HepG2 (cell line): ENCODE measurements around the gene UNC5B. TPM values are rescaled to one million over a fixed set of nuclear protein-coding genes. Genes with fewer than 3 reads are reported as not detected.

ENCODE experiments used
- CCAR2 ChIP-seq: fragments of 200-400 bp; formaldehyde crosslinking; optimal IDR thresholded peaks from 2 replicates; pipeline ENCODE3; 2018; ENCODE audit warnings: low read depth, mild to moderate bottlenecking, low read length, moderate library complexity
- ERF ChIP-seq: IDR thresholded peaks from 2 replicates; pipeline ENCODE4 v1.6.1; 2018; ENCODE audit warnings: missing biosample characterization, missing genetic modification reagents
- GATAD1 ChIP-seq: IDR thresholded peaks from 2 replicates; pipeline ENCODE4 v1.6.1; 2016; ENCODE audit warnings: missing genetic modification reagents, missing compliant biosample characterization
- HDAC1 ChIP-seq: sonication (generic); formaldehyde crosslinking; IDR thresholded peaks from 2 replicates; pipeline ENCODE4 v1.5.1; 2020; ENCODE audit warnings: mild to moderate bottlenecking, missing genetic modification reagents
- HDAC2 ChIP-seq: sonication (generic); formaldehyde crosslinking; IDR thresholded peaks from 2 replicates; pipeline ENCODE4 v1.4.0; 2020; ENCODE audit warnings: missing genetic modification reagents
- HOXA9 ChIP-seq: sonication (generic); formaldehyde crosslinking; IDR thresholded peaks from 2 replicates; pipeline ENCODE4 v1.8.1; 2022; ENCODE audit warnings: missing genetic modification reagents, mild to moderate bottlenecking, moderate library complexity, borderline replicate concordance
- NR3C1 ChIP-seq: sonication (generic); formaldehyde crosslinking; IDR thresholded peaks from 2 replicates; pipeline ENCODE4 v1.4.0; 2020; ENCODE audit warnings: missing genetic modification reagents
- POGZ ChIP-seq: sonication (generic); formaldehyde crosslinking; IDR thresholded peaks from 2 replicates; pipeline ENCODE4 v1.4.0; 2020; ENCODE audit warnings: mild to moderate bottlenecking, missing genetic modification reagents
- RARA ChIP-seq: IDR thresholded peaks from 2 replicates; pipeline ENCODE4 v1.6.1; 2016; ENCODE audit warnings: missing genetic modification reagents, missing compliant biosample characterization
- SIN3A ChIP-seq: IDR thresholded peaks from 2 replicates; pipeline ENCODE4 v1.6.1; 2011; ENCODE audit warnings: low read depth, mild to moderate bottlenecking, control low read depth, low read length, borderline replicate concordance
- TBL1XR1 ChIP-seq: fragments of 150-350 bp; IDR thresholded peaks from 2 replicates; pipeline ENCODE4 v1.6.1; 2014; ENCODE audit warnings: borderline replicate concordance, low read length; ENCODE audit not compliant: partially characterized antibody
- TOPORS ChIP-seq: sonication (generic); formaldehyde crosslinking; IDR thresholded peaks from 2 replicates; pipeline ENCODE4 v1.8.0; 2023; ENCODE audit warnings: mild to moderate bottlenecking, missing genetic modification reagents
- ZFP37 ChIP-seq: sonication (generic); formaldehyde crosslinking; IDR thresholded peaks from 2 replicates; pipeline ENCODE4 v1.4.0; 2020; ENCODE audit warnings: missing genetic modification reagents, borderline replicate concordance
- ZFP62 ChIP-seq: sonication (generic); formaldehyde crosslinking; IDR thresholded peaks from 2 replicates; pipeline ENCODE4 v1.4.0; 2020; ENCODE audit warnings: missing genetic modification reagents
- ZNF510 ChIP-seq: sonication (generic); formaldehyde crosslinking; IDR thresholded peaks from 2 replicates; pipeline ENCODE4 v1.4.0; 2020; ENCODE audit warnings: low read depth, mild to moderate bottlenecking, missing genetic modification reagents
- ZSCAN21 ChIP-seq: sonication (generic); formaldehyde crosslinking; IDR thresholded peaks from 2 replicates; pipeline ENCODE4 v1.8.0; 2022; ENCODE audit warnings: mild to moderate bottlenecking, missing genetic modification reagents, moderate library complexity, borderline replicate concordance
- polyA plus RNA-seq, 8 experiments: library from polyadenylated mRNA; depleted of rRNA in 3 of 8; stranded (reverse) in 7 of 8; unstranded in 1 of 8; fragments of >200 nt; fragmentation: Illumina TruSeq in 4 of 8; extraction: Trizol in 4 of 8; gene quantifications; 2 replicates each; pipeline versions ENCODE4 v1.2.1 to v1.2.3, GENCODE V29; 2011 to 2016; ENCODE audit warnings: low read depth in 4 of 8, missing spikeins in 1 of 8, mixed read lengths in 1 of 8; ENCODE audit not compliant: insufficient read depth in 1 of 8
- total RNA-seq, 5 experiments: library from RNA; depleted of rRNA; stranded (reverse); fragments of >200 nt; fragmentation: Illumina TruSeq; extraction: Trizol; gene quantifications; 2 replicates each; pipeline ENCODE4 v1.2.3, GENCODE V29; 2016; ENCODE audit warnings: low read depth in 1 of 5
- TF ChIP-seq, protein P1 (sequence below): sonication (generic); formaldehyde crosslinking; IDR thresholded peaks from 2 replicates; pipeline ENCODE4 v1.5.0; 2020; ENCODE audit warnings: missing genetic modification reagents
- TF ChIP-seq, protein P2 (sequence below): IDR thresholded peaks from 2 replicates; pipeline ENCODE4 v1.6.1; 2016; ENCODE audit warnings: low read depth, missing genetic modification reagents, missing compliant biosample characterization
- TF ChIP-seq, protein P3 (sequence below): sonication (generic); formaldehyde crosslinking; IDR thresholded peaks from 2 replicates; pipeline ENCODE4 v1.9.0; 2021; ENCODE audit warnings: missing genetic modification reagents, borderline replicate concordance
- TF ChIP-seq, protein P4 (sequence below): sonication (generic); formaldehyde crosslinking; IDR thresholded peaks from 2 replicates; pipeline ENCODE4 v1.8.0; 2022; ENCODE audit warnings: mild to moderate bottlenecking, missing genetic modification reagents; ENCODE audit not compliant: insufficient replicate concordance

The UNC5B gene
- total and polyA plus RNA-seq, 2 of the 13 experiments (the other 11 are each of a cell fraction or from before 2014, with no cell fraction given), result 0.07 TPM

DNA sequence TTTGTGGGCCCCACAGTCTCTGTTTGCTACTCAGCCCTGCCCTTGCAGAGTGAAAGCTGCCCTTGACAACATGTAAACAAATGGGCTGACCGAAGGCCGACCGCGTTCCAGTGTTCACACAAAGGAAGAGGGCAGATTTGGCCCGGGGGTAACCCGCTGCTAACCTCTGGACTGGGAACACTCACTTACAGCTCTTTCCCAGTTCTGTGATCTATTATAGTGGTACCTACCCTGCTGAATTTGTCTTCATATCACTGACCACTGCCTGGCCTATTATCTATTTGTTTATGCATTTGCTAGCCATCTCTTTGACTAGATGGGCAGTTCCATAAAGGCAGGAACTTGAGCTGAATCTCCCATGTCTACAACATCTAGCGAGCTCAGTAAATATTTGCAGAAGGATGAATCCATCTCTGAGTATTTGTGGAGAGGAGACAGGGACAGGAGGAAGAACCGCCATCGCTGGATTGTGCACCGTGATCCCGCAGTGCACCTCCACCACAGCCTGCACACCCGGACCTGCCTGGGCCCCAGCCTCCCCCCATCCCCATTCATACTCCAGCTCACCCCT is 121.9 kb downstream of the UNC5B start (continued):
- TF ChIP-seq, protein P1, sequence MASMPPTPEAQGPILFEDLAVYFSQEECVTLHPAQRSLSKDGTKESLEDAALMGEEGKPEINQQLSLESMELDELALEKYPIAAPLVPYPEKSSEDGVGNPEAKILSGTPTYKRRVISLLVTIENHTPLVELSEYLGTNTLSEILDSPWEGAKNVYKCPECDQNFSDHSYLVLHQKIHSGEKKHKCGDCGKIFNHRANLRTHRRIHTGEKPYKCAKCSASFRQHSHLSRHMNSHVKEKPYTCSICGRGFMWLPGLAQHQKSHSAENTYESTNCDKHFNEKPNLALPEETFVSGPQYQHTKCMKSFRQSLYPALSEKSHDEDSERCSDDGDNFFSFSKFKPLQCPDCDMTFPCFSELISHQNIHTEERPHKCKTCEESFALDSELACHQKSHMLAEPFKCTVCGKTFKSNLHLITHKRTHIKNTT (CRISPR knock-in tag), result no peak
- peak; percentile 61; the same call in 1 of the 2 replicates for TF ChIP-seq ZSCAN21
- TF ChIP-seq POGZ (CRISPR knock-in tag), result peak; percentile 51; the same call in 1 of the 2 replicates
- peak; percentile 52 for TF ChIP-seq HDAC1 (CRISPR knock-in tag)
- TF ChIP-seq, protein P2, sequence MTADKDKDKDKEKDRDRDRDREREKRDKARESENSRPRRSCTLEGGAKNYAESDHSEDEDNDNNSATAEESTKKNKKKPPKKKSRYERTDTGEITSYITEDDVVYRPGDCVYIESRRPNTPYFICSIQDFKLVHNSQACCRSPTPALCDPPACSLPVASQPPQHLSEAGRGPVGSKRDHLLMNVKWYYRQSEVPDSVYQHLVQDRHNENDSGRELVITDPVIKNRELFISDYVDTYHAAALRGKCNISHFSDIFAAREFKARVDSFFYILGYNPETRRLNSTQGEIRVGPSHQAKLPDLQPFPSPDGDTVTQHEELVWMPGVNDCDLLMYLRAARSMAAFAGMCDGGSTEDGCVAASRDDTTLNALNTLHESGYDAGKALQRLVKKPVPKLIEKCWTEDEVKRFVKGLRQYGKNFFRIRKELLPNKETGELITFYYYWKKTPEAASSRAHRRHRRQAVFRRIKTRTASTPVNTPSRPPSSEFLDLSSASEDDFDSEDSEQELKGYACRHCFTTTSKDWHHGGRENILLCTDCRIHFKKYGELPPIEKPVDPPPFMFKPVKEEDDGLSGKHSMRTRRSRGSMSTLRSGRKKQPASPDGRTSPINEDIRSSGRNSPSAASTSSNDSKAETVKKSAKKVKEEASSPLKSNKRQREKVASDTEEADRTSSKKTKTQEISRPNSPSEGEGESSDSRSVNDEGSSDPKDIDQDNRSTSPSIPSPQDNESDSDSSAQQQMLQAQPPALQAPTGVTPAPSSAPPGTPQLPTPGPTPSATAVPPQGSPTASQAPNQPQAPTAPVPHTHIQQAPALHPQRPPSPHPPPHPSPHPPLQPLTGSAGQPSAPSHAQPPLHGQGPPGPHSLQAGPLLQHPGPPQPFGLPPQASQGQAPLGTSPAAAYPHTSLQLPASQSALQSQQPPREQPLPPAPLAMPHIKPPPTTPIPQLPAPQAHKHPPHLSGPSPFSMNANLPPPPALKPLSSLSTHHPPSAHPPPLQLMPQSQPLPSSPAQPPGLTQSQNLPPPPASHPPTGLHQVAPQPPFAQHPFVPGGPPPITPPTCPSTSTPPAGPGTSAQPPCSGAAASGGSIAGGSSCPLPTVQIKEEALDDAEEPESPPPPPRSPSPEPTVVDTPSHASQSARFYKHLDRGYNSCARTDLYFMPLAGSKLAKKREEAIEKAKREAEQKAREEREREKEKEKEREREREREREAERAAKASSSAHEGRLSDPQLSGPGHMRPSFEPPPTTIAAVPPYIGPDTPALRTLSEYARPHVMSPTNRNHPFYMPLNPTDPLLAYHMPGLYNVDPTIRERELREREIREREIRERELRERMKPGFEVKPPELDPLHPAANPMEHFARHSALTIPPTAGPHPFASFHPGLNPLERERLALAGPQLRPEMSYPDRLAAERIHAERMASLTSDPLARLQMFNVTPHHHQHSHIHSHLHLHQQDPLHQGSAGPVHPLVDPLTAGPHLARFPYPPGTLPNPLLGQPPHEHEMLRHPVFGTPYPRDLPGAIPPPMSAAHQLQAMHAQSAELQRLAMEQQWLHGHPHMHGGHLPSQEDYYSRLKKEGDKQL (CRISPR knock-in tag), result 0 out of 2 replicates have a peak, but pooled peaks have one; percentile 9
- no peak for TF ChIP-seq SIN3A
- TF ChIP-seq HDAC2 (CRISPR knock-in tag), result peak; percentile 69
- no peak for TF ChIP-seq HOXA9
- no peak for TF ChIP-seq CCAR2
- TF ChIP-seq, protein P3, sequence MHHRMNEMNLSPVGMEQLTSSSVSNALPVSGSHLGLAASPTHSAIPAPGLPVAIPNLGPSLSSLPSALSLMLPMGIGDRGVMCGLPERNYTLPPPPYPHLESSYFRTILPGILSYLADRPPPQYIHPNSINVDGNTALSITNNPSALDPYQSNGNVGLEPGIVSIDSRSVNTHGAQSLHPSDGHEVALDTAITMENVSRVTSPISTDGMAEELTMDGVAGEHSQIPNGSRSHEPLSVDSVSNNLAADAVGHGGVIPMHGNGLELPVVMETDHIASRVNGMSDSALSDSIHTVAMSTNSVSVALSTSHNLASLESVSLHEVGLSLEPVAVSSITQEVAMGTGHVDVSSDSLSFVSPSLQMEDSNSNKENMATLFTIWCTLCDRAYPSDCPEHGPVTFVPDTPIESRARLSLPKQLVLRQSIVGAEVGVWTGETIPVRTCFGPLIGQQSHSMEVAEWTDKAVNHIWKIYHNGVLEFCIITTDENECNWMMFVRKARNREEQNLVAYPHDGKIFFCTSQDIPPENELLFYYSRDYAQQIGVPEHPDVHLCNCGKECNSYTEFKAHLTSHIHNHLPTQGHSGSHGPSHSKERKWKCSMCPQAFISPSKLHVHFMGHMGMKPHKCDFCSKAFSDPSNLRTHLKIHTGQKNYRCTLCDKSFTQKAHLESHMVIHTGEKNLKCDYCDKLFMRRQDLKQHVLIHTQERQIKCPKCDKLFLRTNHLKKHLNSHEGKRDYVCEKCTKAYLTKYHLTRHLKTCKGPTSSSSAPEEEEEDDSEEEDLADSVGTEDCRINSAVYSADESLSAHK (CRISPR knock-in tag), result no peak
- no peak for TF ChIP-seq TBL1XR1
- TF ChIP-seq NR3C1 (CRISPR knock-in tag), result no peak
- no peak for TF ChIP-seq ZFP37 (CRISPR knock-in tag)
- TF ChIP-seq ERF, result peak; percentile 56; the same call in 1 of the 2 replicates
- TF ChIP-seq, protein P4, sequence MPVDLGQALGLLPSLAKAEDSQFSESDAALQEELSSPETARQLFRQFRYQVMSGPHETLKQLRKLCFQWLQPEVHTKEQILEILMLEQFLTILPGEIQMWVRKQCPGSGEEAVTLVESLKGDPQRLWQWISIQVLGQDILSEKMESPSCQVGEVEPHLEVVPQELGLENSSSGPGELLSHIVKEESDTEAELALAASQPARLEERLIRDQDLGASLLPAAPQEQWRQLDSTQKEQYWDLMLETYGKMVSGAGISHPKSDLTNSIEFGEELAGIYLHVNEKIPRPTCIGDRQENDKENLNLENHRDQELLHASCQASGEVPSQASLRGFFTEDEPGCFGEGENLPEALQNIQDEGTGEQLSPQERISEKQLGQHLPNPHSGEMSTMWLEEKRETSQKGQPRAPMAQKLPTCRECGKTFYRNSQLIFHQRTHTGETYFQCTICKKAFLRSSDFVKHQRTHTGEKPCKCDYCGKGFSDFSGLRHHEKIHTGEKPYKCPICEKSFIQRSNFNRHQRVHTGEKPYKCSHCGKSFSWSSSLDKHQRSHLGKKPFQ (CRISPR knock-in tag), result peak; percentile 89
- no peak for TF ChIP-seq ZFP62
- TF ChIP-seq RARA (CRISPR knock-in tag), result peak; percentile 44; the same call in 1 of the 2 replicates
- TF ChIP-seq GATAD1 (CRISPR knock-in tag), result no peak
- 0 out of 2 replicates have a peak, but pooled peaks have one; percentile 2 for TF ChIP-seq ZNF510 (CRISPR knock-in tag)
- TF ChIP-seq TOPORS (CRISPR knock-in tag), result 0 out of 2 replicates have a peak, but pooled peaks have one; percentile 26
